Adrenal gland (tissue), 5 donors: ENCODE data around the gene EXOC3L2.

ENCODE experiments used
- CTCF ChIP-seq, 6 experiments: fragments of 450-650 bp in 4 of 6; fragments of 200-600 bp in 2 of 6; sonication (generic) in 1 of 6; IDR thresholded peaks; 1 replicate in 5 of 6; 2 replicates in 1 of 6; pipeline versions ENCODE4 v1.5.1 to v1.8.0; 2016 to 2021; ENCODE audit warnings: antibody characterized with exemption in 6 of 6, mild to moderate bottlenecking in 2 of 6, moderate library complexity in 1 of 6
- POLR2A ChIP-seq, 2 donors: fragments of 450-650 bp; IDR thresholded peaks; one replicate each; pipeline ENCODE4 v1.6.1; 2017; ENCODE audit warnings: antibody characterized with exemption in 2 of 2, mild to moderate bottlenecking in 2 of 2, moderate library complexity in 1 of 2
- donor health status: DM: no; HTN: no; CAD: no.

- TF ChIP-seq CTCF (IDR thresholded peaks at IDR 0.05) (no peak), POLR2A (IDR thresholded peaks at IDR 0.05) (no peak)
These were observed 75.6 kb downstream of the EXOC3L2 start for GRCh38 chr19:45169602-45170001.
